HepG2 (cell line): ENCODE data around the gene CES3. TPM values are rescaled to one million over a fixed set of nuclear protein-coding genes. Genes with fewer than 3 reads are reported as not detected.
A peak's percentile ranks its signal among the peaks of the same experiment; 100 is the strongest.

ENCODE experiments used
- KDM5A ChIP-seq: fragments of 200-600 bp; sonication (generic); IDR thresholded peaks from 2 replicates; pipeline ENCODE4 v1.7.0; 2018; ENCODE audit warnings: antibody characterized with exemption, mild to moderate bottlenecking, low read length, borderline replicate concordance
- MIXL1 ChIP-seq: IDR thresholded peaks from 2 replicates; pipeline ENCODE4 v1.6.1; 2016
- NPAS2 ChIP-seq: sonication (generic); formaldehyde crosslinking; IDR thresholded peaks from 2 replicates; pipeline ENCODE4 v1.8.0; 2022; ENCODE audit warnings: mild to moderate bottlenecking, missing genetic modification reagents, borderline replicate concordance
- polyA plus RNA-seq, 8 experiments: library from polyadenylated mRNA; depleted of rRNA in 3 of 8; stranded (reverse) in 7 of 8; unstranded in 1 of 8; fragments of >200 nt; fragmentation: Illumina TruSeq in 4 of 8; extraction: Trizol in 4 of 8; gene quantifications; 2 replicates each; pipeline versions ENCODE4 v1.2.1 to v1.2.3, GENCODE V29; 2011 to 2016; ENCODE audit warnings: low read depth in 4 of 8, missing spikeins in 1 of 8, mixed read lengths in 1 of 8; ENCODE audit not compliant: insufficient read depth in 1 of 8
- total RNA-seq, 5 experiments: library from RNA; depleted of rRNA; stranded (reverse); fragments of >200 nt; fragmentation: Illumina TruSeq; extraction: Trizol; gene quantifications; 2 replicates each; pipeline ENCODE4 v1.2.3, GENCODE V29; 2016; ENCODE audit warnings: low read depth in 1 of 5
- TF ChIP-seq, protein P1 (sequence below): IDR thresholded peaks from 2 replicates; pipeline ENCODE4 v1.6.1; 2016; ENCODE audit warnings: missing genetic modification reagents, missing compliant biosample characterization
- TF ChIP-seq, protein P2 (sequence below): IDR thresholded peaks from 2 replicates; pipeline ENCODE4 v1.6.1; 2018; ENCODE audit warnings: missing genetic modification reagents
- TF ChIP-seq, protein P3 (sequence below): sonication (generic); formaldehyde crosslinking; conservative IDR thresholded peaks from 2 replicates; pipeline ENCODE4 v1.4.0; 2020; ENCODE audit warnings: missing genetic modification reagents
- TF ChIP-seq, protein P4 (sequence below), 2 experiments: sonication (generic) in 1 of 2; formaldehyde crosslinking in 1 of 2; IDR thresholded peaks; 2 replicates each; pipeline versions ENCODE4 v1.4.0 to v1.6.1; 2016 to 2020; ENCODE audit warnings: borderline replicate concordance in 1 of 2, low read depth in 1 of 2, mild to moderate bottlenecking in 1 of 2, missing genetic modification reagents in 1 of 2
- TF ChIP-seq, protein P5 (sequence below): sonication (generic); formaldehyde crosslinking; IDR thresholded peaks from 2 replicates; pipeline ENCODE4 v1.4.0; 2020; ENCODE audit warnings: missing genetic modification reagents, borderline replicate concordance
- TF ChIP-seq, protein P6 (sequence below): sonication (generic); formaldehyde crosslinking; IDR thresholded peaks from 2 replicates; pipeline ENCODE4 v1.5.0; 2020; ENCODE audit warnings: missing genetic modification reagents, mild to moderate bottlenecking, borderline replicate concordance
- TF ChIP-seq, protein P7 (sequence below): sonication (generic); formaldehyde crosslinking; IDR thresholded peaks from 2 replicates; pipeline ENCODE4 v1.5.0; 2020; ENCODE audit warnings: mild to moderate bottlenecking, missing genetic modification reagents, borderline replicate concordance
- TF ChIP-seq, protein P8 (sequence below): conservative IDR thresholded peaks from 2 replicates; pipeline ENCODE4 v1.6.1; 2018; ENCODE audit warnings: missing genetic modification reagents

Gene CES3
- total and polyA plus RNA-seq, 2 of the 13 experiments (the other 11 are each of a cell fraction or from before 2014, with no cell fraction given) = 6.6 to 17.4 TPM

DNA sequence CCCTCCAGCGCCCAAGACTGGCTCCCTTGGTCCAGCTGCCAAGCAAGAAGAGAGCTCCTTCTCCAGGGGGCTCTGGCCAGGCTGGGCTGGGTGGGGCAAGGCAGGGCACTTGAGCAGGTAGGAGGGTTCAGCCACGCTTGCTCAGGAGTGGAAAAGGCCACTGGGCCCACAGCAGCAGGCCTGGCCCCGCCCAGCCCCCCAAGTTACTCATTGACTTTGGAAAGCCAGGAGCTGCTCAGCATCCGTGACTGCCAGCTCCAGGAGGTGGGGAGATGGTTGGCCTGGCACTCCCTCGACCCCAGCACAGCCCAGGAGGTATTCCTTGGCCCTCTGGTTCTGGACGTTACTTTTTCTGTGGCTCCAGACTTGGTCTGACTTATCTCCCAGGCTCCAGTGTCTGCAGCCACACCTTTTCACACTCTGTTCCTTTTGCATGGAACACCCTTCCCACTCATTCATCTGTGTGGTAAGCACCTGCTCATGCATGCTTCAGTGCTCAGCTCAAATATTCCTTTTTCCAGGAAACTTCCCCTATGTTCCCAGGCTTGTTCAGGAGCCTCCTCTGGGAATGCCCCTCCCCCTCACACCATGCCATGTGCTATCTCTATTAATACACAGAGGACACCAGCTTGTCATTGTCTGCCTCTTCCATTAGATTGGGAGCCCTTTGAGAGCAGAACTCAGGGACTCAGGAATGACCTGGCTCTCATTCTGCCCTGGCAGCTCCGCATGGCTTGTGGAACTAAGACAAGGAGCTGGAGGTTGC, 42.1 kb upstream of the CES3 start, which contains the start of gene CDH16 (continued):
- TF ChIP-seq, protein P1, sequence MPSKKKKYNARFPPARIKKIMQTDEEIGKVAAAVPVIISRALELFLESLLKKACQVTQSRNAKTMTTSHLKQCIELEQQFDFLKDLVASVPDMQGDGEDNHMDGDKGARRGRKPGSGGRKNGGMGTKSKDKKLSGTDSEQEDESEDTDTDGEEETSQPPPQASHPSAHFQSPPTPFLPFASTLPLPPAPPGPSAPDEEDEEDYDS (CRISPR knock-in tag) = no peak
- TF ChIP-seq, protein P2, sequence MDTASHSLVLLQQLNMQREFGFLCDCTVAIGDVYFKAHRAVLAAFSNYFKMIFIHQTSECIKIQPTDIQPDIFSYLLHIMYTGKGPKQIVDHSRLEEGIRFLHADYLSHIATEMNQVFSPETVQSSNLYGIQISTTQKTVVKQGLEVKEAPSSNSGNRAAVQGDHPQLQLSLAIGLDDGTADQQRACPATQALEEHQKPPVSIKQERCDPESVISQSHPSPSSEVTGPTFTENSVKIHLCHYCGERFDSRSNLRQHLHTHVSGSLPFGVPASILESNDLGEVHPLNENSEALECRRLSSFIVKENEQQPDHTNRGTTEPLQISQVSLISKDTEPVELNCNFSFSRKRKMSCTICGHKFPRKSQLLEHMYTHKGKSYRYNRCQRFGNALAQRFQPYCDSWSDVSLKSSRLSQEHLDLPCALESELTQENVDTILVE = no peak
- TF ChIP-seq KDM5A (no peak), MIXL1 (no peak), NPAS2 (CRISPR knock-in tag) (no peak)
- TF ChIP-seq, protein P3, sequence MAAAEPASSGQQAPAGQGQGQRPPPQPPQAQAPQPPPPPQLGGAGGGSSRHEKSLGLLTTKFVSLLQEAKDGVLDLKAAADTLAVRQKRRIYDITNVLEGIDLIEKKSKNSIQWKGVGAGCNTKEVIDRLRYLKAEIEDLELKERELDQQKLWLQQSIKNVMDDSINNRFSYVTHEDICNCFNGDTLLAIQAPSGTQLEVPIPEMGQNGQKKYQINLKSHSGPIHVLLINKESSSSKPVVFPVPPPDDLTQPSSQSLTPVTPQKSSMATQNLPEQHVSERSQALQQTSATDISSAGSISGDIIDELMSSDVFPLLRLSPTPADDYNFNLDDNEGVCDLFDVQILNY = no peak
- TF ChIP-seq, protein P4, sequence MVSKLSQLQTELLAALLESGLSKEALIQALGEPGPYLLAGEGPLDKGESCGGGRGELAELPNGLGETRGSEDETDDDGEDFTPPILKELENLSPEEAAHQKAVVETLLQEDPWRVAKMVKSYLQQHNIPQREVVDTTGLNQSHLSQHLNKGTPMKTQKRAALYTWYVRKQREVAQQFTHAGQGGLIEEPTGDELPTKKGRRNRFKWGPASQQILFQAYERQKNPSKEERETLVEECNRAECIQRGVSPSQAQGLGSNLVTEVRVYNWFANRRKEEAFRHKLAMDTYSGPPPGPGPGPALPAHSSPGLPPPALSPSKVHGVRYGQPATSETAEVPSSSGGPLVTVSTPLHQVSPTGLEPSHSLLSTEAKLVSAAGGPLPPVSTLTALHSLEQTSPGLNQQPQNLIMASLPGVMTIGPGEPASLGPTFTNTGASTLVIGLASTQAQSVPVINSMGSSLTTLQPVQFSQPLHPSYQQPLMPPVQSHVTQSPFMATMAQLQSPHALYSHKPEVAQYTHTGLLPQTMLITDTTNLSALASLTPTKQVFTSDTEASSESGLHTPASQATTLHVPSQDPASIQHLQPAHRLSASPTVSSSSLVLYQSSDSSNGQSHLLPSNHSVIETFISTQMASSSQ (IDR thresholded peaks at IDR 0.05; ENCODE audit: low read depth) = peak; percentile 85
- TF ChIP-seq, protein P4 (CRISPR knock-in tag; IDR thresholded peaks at IDR 0.05; ENCODE audit: borderline replicate concordance) = peak; percentile 84; the same call in 1 of the 2 replicates
- TF ChIP-seq, protein P5, sequence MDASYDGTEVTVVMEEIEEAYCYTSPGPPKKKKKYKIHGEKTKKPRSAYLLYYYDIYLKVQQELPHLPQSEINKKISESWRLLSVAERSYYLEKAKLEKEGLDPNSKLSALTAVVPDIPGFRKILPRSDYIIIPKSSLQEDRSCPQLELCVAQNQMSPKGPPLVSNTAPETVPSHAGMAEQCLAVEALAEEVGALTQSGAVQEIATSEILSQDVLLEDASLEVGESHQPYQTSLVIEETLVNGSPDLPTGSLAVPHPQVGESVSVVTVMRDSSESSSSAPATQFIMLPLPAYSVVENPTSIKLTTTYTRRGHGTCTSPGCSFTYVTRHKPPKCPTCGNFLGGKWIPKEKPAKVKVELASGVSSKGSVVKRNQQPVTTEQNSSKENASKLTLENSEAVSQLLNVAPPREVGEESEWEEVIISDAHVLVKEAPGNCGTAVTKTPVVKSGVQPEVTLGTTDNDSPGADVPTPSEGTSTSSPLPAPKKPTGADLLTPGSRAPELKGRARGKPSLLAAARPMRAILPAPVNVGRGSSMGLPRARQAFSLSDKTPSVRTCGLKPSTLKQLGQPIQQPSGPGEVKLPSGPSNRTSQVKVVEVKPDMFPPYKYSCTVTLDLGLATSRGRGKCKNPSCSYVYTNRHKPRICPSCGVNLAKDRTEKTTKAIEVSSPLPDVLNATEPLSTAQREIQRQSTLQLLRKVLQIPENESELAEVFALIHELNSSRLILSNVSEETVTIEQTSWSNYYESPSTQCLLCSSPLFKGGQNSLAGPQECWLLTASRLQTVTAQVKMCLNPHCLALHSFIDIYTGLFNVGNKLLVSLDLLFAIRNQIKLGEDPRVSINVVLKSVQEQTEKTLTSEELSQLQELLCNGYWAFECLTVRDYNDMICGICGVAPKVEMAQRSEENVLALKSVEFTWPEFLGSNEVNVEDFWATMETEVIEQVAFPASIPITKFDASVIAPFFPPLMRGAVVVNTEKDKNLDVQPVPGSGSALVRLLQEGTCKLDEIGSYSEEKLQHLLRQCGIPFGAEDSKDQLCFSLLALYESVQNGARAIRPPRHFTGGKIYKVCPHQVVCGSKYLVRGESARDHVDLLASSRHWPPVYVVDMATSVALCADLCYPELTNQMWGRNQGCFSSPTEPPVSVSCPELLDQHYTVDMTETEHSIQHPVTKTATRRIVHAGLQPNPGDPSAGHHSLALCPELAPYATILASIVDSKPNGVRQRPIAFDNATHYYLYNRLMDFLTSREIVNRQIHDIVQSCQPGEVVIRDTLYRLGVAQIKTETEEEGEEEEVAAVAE = no peak
- TF ChIP-seq, protein P6, sequence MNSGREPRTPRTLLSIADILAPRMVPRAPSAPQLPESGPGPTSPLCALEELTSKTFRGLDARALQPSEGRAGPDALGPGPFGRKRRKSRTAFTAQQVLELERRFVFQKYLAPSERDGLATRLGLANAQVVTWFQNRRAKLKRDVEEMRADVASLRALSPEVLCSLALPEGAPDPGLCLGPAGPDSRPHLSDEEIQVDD (CRISPR knock-in tag) = no peak
- TF ChIP-seq, protein P7, sequence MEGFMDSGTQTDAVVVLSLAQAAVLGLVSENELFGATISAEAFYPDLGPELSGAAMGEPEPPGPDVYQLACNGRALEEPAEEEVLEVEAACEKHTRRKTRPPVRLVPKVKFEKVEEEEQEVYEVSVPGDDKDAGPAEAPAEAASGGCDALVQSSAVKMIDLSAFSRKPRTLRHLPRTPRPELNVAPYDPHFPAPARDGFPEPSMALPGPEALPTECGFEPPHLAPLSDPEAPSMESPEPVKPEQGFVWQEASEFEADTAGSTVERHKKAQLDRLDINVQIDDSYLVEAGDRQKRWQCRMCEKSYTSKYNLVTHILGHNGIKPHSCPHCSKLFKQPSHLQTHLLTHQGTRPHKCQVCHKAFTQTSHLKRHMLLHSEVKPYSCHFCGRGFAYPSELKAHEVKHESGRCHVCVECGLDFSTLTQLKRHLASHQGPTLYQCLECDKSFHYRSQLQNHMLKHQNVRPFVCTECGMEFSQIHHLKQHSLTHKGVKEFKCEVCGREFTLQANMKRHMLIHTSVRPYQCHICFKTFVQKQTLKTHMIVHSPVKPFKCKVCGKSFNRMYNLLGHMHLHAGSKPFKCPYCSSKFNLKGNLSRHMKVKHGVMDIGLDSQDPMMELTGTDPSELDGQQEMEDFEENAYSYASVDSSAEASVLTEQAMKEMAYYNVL (CRISPR knock-in tag) = no peak
- TF ChIP-seq, protein P8, sequence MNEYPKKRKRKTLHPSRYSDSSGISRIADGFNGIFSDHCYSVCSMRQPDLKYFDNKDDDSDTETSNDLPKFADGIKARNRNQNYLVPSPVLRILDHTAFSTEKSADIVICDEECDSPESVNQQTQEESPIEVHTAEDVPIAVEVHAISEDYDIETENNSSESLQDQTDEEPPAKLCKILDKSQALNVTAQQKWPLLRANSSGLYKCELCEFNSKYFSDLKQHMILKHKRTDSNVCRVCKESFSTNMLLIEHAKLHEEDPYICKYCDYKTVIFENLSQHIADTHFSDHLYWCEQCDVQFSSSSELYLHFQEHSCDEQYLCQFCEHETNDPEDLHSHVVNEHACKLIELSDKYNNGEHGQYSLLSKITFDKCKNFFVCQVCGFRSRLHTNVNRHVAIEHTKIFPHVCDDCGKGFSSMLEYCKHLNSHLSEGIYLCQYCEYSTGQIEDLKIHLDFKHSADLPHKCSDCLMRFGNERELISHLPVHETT (CRISPR knock-in tag) = no peak
